Left lung (tissue), 10 donors: Measurements from ENCODE around the gene NGLY1. TPM values are rescaled to one million over a fixed set of nuclear protein-coding genes. Genes with fewer than 3 reads are reported as not detected.

Experiments
- ATAC-seq: fragments of 200-7000 bp; cut with Tn5 transposase; one replicate; pipeline ENCODE4 v1.9.1; 2020; ENCODE audit warnings: moderate library complexity
- DNase-seq, 4 donors: peaks; one replicate each; pipeline ENCODE4 v3.0.0-alpha.2; 2013 to 2020
- H3K27ac ChIP-seq, 2 donors: fragments of 200-600 bp; sonication (generic) in 1 of 2; one replicate each; pipeline versions ENCODE4 v1.5.0 to v1.8.0; 2020 to 2021
- H3K27me3 ChIP-seq, 2 donors: fragments of 200-600 bp; sonication (generic) in 1 of 2; one replicate each; pipeline versions ENCODE4 v1.5.0 to v1.8.0; 2020 to 2021
- H3K36me3 ChIP-seq, 2 donors: fragments of 200-600 bp; sonication (generic) in 1 of 2; one replicate each; pipeline versions ENCODE4 v1.5.0 to v1.8.0; 2020 to 2021
- H3K4me1 ChIP-seq, 2 donors: fragments of 200-600 bp; one replicate each; pipeline ENCODE4 v1.8.0; 2021
- H3K4me3 ChIP-seq, 2 donors: fragments of 200-600 bp; sonication (generic) in 1 of 2; one replicate each; pipeline versions ENCODE4 v1.5.0 to v1.8.0; 2020 to 2021; ENCODE audit warnings: mild to moderate bottlenecking in 1 of 2
- H3K9me3 ChIP-seq, 2 donors: fragments of 200-600 bp; sonication (generic) in 1 of 2; one replicate each; pipeline versions ENCODE4 v1.5.0 to v1.8.0; 2020 to 2021
- intact Hi-C, 2 donors: fragments of 100-400 bp; cut with DNase I; formaldehyde crosslinking; loops; one replicate each; pipeline versions ENCODE4 v1.11.2 to v1.14.2; 2022
- polyA plus RNA-seq, 6 donors: library from polyadenylated mRNA; unstranded; fragments of 120-200 nt; gene quantifications; one replicate each; pipeline ENCODE4 v1.2.1, GENCODE V29; 2013; ENCODE audit not compliant: insufficient read length in 6 of 6
- total RNA-seq, 2 donors: library from RNA; stranded (reverse); fragmentation: NEBNext Ultra II Directional; extraction: Animal tissue kit (Norgen Biotek cat#: 25700); gene quantifications; one replicate each; pipeline ENCODE4 v1.2.1, GENCODE V29; 2021
- TF ChIP-seq, protein P1 (sequence below), 2 donors: fragments of 200-600 bp; sonication (generic) in 1 of 2; IDR thresholded peaks; one replicate each; pipeline versions ENCODE4 v1.5.0 to v1.8.0; 2021; ENCODE audit warnings: antibody characterized with exemption in 2 of 2
- donor health status: DM: no; HTN: yes; CAD: no.
- donor health status: DM: no; HTN: no; CAD: no.

Gene NGLY1
- total and polyA plus RNA-seq, 8 donors, result 31.2 to 46.9 (median 41.0) TPM

DNA sequence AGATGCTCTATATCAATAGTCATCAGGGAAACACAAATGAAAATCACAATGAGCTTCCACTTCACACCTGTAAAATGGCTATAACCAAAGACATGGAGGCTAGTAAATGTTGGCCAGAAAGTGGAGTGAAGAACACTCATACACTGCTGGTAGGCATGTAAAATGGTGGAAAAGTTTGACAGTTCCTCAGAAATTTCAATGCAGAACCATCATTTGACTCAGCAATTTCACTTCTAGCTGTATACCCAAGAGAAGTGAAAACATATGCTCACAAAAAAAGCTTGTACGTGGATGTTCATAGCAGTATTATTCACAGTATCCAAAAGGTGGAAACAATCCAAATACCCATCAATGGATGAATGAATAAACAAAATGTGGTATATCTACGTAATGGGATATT is 99.4 kb downstream of the NGLY1 start:
- ATAC-seq (no peak), DNase-seq (no peak)
- no peaks in the 10 kb centered on the region for H3K4me1 ChIP-seq
- TF ChIP-seq, protein P1, sequence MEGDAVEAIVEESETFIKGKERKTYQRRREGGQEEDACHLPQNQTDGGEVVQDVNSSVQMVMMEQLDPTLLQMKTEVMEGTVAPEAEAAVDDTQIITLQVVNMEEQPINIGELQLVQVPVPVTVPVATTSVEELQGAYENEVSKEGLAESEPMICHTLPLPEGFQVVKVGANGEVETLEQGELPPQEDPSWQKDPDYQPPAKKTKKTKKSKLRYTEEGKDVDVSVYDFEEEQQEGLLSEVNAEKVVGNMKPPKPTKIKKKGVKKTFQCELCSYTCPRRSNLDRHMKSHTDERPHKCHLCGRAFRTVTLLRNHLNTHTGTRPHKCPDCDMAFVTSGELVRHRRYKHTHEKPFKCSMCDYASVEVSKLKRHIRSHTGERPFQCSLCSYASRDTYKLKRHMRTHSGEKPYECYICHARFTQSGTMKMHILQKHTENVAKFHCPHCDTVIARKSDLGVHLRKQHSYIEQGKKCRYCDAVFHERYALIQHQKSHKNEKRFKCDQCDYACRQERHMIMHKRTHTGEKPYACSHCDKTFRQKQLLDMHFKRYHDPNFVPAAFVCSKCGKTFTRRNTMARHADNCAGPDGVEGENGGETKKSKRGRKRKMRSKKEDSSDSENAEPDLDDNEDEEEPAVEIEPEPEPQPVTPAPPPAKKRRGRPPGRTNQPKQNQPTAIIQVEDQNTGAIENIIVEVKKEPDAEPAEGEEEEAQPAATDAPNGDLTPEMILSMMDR (IDR thresholded peaks at IDR 0.05), result no peak
- no peaks in the 10 kb centered on the region for H3K27me3 ChIP-seq
- H3K9me3 ChIP-seq, result no peaks in the 10 kb centered on the region
- no peak overlapping the region for H3K27ac ChIP-seq
- intact Hi-C loops, result no loop called here
- H3K4me3 ChIP-seq, result no peak overlapping the region
- H3K36me3 ChIP-seq, result no peaks in the 10 kb centered on the region

DNA sequence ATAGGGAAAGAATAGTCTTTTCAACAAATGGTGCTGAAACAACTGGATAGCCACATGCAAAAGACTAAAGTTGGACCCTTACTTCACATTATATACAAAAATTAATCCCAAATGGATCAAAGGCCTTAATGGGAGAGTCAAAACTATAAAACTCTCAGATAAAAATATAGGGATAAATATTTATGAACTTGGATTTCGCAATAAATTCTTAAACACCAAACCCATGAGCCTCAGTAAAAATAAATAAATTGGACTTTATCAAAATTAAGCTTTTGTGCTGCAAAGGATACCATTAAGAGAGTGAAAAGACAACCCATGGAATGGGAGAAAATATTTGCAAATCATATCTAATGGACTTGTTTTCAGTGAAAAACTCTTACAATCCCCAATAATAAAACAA is 99.8 kb downstream of the NGLY1 start:
- H3K36me3 ChIP-seq, result no peaks in the 10 kb centered on the region
- H3K4me1 ChIP-seq, result no peaks in the 10 kb centered on the region
- DNase-seq (no peak), ATAC-seq (no peak)
- no peak overlapping the region for H3K27ac ChIP-seq
- no peaks in the 10 kb centered on the region for H3K9me3 ChIP-seq
- H3K4me3 ChIP-seq, result no peak overlapping the region
- intact Hi-C loops, result no loop called here
- H3K27me3 ChIP-seq, result no peaks in the 10 kb centered on the region
- TF ChIP-seq, protein P1 (IDR thresholded peaks at IDR 0.05), result no peak

DNA sequence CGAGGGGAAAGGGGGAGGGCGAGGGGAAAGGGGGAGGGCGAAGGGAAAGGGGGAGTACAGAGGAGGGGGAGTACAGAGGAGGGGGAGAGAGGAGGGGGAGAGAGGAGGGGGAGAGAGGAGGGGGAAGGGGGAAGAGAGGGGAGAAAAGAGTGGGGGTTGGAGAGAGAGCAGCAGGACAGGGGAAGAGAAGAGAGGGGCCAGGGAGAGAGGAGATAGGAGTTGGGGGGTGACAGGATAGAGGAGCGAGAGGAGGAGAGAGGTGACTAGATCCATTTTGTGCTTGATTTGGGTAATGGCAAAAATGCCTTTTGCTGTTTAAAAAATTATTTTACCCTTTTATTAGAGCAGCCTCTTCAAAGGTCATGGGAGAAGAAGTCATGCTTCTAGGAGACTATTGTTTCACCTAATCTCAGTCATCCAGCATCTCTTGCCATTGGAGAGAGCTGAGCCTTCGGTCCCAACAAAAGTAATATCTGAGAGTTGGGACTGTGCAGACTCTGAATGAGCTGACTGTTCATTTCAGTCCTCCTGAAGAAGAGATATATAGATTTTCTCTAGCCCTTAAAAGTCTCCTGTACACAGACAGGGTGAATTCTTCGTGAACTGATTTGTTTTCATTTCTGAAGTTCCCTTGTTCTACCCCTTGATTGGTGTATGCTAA is 103.5 kb downstream of the NGLY1 start:
- no peak overlapping the region for H3K4me3 ChIP-seq
- intact Hi-C loops, result no loop called here
- no peak for DNase-seq
- TF ChIP-seq, protein P1 (IDR thresholded peaks at IDR 0.05), result no peak
- no peak for ATAC-seq
- no peak overlapping the region for H3K27ac ChIP-seq
- H3K4me1 ChIP-seq, result no peaks in the 10 kb centered on the region
- no peaks in the 10 kb centered on the region for H3K27me3 ChIP-seq
- no peaks in the 10 kb centered on the region for H3K36me3 ChIP-seq
- no peaks in the 10 kb centered on the region for H3K9me3 ChIP-seq

DNA sequence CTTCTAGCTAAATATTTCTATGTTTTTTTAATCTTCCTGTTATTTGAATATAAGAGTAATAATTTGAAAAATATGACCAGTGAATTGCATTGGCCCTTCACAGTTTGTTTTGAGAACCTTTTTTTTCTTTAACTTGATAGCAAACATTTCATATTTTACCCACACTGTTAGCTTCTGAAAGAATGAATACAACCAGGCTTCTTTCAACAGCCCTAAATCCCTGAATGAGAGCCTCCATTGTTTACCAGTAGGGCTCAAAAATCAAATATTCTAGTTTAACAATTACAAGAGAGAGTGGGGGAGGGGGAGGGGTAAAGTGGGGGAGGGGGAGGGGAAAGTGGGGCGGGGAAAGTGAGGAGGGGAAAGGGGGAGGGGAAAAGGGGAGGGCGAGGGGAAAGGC is 104.1 kb downstream of the NGLY1 start:
- TF ChIP-seq, protein P1 (IDR thresholded peaks at IDR 0.05), result no peak
- ATAC-seq, result no peak
- intact Hi-C loops, result no loop called here

DNA sequence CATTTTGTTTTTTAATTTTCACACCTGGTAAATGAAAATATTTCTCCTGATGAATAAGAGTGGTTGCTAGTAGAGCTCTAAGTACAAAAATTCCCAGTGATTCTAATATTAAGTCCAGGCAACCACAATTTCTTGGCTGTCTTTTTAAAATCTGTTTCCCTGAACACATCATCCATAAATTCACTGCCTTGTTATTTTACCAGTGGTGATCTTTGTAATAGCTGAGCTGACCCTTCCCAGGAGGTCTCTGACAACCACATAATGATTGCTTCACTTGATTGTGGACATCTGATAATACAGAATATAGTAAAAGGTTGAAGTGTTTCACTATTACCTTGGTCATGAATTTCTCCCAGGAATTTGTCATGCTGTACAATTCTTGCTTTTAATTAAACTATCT is 104.7 kb downstream of the NGLY1 start:
- Histone ChIP-seq H3K27me3 (no peaks in the 10 kb centered on the region), H3K9me3 (peaks cover 0 to 4% of the 10 kb centered on the region in 2 donors), H3K4me3 (no peak overlapping the region), H3K36me3 (no peaks in the 10 kb centered on the region), H3K27ac (no peak overlapping the region), H3K4me1 (no peaks in the 10 kb centered on the region)
- DNase-seq (no peak), ATAC-seq (no peak)
- intact Hi-C loops, result no loop called here
- TF ChIP-seq, protein P1 (IDR thresholded peaks at IDR 0.05), result no peak

More for the DNA sequence above, 104.1 kb downstream of the NGLY1 start:
- Histone ChIP-seq H3K27ac (no peak overlapping the region), H3K36me3 (no peaks in the 10 kb centered on the region), H3K4me3 (no peak overlapping the region), H3K4me1 (no peaks in the 10 kb centered on the region), H3K9me3 (peaks cover 0 to under 1% of the 10 kb centered on the region in 2 donors), H3K27me3 (no peaks in the 10 kb centered on the region)
- no peak for DNase-seq
